T-helper 2 cell treated with Interferon-gamma antibody and Interleukin-4, amounts not matched to agents 100 ng/mL and 5 ng/mL, for 36 hours (primary cell): ENCODE results near the gene DSTN. TPM values are rescaled to one million over a fixed set of nuclear protein-coding genes. Genes with fewer than 3 reads are reported as not detected.
"Not testable (repeated sequence)": the region's sequence is repeated elsewhere in the genome, so short reads cannot be mapped to it uniquely, and the experiment has no call there.

ENCODE experiments used
- intact Hi-C: fragments of 100-400 bp; cut with micrococcal nuclease; formaldehyde crosslinking; loops from one replicate; pipeline ENCODE4 v1.15.1; 2023
- total RNA-seq: library from RNA; stranded (reverse); gene quantifications from 2 replicates; pipeline ENCODE4 v1.2.3, GENCODE V29; 2022

DSTN gene
- total RNA-seq, 1 donor from 2014 or later: 87.8 TPM

DNA sequence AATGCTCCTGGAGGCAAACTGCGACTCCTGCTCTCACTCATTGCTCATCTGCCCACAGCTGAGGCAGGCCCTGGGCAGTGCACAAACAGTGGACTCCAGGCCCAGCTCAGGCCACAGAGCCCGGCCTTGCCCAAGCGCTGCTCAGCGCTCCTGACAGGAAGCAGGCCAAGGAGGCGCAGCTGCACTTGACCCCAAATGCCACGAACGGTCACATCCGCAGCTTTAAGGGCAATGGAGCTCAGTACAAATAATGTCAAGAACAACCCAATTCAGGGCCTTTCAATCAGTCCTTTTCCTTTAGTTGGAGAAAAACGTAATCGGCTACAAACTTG is 78.4 kb downstream of the DSTN start:
- intact Hi-C loops: no loop called here

DNA sequence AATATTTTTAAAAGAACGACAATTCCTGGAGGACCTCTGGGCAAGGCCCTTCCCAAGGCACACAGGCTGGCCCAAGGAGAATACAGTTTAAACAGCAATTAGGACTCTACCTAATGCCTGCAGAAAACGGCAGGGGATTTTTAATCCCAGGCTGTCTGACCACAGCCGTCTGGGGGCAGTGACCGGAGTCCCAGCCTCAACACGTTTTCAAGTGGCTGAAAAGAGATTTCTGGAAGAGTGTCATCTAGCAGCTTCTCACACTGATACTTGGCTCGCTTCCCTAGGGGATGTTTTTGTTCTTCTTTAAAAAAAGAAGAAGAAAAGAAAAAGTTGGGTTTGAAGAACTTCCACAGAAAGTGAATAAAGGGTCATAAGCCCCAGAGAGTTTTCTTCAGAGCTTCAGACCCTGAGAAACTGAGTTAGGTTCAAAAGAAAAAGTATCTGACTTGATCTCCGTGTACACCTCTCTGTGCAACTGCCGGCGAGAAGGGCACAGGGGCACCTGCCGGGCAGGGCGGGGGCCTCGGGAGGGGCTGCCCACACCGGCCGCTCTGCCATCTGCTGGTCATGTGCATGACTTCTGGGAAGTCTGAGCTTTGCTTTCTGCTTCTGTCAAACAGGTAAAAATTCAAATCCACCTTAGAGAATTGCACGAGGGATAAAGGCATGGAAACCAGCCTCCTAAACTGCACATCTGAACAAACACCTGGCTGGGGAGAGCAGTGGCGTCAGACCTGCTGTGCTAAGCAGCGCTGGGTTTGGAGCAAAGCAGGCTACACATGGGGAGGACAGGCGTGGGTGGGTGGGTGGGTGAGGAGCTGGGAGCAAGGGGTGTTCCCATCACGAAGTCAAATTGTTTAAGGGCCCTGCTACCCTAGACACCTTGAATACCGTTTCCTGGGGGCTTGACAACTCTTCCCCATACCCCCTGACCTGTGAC is 79.2 kb downstream of the DSTN start:
- intact Hi-C loops: no loop called here

DNA sequence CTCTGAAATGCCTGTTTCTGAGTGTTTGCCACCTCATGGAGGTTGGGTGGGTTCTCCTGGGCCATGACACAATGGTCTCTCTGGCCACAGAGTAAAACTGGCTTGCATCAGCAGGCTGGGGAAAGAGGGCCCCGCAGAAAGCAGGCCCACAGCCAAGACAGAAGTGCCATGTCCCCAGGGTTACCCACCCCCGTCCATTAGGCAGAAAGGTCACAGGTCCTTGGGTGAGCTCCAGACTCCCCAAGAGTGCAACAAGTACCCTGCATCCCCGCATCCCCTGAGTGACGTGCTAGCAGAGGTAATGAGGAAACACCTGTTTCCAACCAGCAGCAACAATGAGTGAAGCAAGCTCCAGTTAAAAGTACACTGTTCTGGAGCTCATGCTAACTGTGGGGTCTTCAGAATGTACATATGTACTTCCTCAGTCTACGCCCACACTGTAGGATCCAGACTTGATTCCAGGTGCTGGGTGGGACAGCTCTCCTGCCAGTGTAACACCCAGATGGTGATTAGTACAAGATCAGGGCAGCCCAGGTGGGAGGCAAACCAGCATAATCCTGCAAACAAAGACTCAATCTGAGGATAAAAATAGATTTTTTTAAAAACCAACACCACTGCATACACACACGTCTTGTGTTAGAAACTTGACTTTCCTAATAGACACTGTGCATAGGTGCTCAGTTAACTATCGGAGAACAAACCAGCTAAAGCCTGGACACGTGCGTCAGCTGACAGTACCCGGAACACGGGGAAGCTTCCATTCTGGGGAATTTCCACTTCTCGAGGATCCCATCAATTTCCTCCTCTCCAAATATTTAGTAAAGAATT is 80.6 kb downstream of the DSTN start:
- intact Hi-C loops: no loop called here

DNA sequence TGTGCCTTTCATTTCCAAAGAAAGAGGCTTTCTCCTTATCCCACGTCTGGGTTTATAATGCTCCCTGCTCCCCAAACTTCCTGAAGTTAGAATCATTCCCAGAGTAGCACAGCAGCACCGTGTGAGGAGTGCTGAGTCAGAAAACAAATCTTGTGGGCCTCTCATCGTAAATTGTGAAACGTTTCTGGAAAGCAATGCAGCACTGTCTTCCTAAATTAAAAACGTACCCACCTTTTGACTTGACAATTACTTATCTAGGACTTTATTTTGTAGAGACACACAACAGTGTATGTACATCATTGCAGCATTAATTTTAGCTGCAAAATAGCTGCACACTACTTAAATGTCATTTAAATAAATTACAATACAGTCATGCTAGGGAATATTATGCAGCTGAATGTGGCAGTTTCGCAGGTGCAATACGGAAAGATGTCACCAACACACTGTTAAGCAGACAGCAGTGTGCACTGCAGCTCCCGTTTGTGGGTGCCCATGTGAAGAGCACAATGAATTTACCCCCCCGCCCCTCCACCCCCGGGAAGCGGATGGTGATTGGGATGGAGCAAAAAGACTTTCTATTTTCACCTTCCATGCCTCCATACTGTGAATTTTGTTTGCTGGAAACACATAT is 81.4 kb downstream of the DSTN start:
- intact Hi-C loops: no loop called here

DNA sequence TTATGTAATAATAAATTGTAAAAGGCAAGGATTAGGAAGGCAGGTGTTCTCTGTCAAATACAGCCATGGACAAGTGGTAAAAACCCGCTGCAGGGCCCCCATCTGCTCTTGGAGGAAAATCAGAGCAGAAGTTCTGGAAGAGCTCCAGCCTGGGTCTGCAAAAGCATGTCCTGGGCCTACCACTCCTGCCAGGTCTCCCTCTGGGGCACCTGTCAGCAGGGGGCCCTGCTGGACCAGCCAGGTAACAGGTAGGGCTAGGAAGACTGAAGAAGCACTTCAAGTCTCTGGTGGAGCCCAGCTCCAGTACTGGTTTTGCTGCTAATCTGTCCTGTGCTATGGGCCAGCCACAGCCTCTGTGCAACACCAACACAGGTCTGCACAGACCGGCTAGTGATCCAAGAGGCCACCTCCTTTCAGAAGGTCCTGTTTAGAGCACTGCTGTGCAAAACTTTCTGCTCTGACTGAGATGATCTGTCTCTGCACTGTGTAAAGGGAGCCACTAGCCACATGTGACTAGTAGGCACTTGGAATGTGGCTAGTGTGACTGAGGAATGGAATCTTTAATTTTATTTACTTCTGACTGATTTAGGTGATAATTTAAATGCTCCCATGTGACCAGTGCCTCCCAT is 82.0 kb downstream of the DSTN start:
- intact Hi-C loops: no loop called here

DNA sequence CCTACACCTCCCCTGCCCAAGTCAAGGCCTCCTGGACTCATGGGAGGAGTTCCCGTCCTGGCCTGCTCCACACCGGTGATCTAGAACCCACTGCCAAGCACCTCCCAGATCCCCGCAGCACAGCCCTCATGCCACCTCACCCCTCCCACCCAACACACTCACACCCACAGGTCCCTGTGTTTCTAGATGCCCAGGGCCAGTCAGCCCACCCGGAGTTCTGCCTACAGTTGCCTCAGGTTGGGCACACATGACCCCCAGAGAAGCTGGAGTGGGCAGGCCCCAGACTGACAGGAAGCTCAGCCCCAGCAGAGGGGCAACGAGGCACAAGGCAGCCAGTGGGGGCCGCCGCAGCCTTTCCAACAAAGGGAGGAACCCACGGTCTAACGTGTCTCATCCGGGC is 82.5 kb downstream of the DSTN start:
- intact Hi-C loops: no loop called here

DNA sequence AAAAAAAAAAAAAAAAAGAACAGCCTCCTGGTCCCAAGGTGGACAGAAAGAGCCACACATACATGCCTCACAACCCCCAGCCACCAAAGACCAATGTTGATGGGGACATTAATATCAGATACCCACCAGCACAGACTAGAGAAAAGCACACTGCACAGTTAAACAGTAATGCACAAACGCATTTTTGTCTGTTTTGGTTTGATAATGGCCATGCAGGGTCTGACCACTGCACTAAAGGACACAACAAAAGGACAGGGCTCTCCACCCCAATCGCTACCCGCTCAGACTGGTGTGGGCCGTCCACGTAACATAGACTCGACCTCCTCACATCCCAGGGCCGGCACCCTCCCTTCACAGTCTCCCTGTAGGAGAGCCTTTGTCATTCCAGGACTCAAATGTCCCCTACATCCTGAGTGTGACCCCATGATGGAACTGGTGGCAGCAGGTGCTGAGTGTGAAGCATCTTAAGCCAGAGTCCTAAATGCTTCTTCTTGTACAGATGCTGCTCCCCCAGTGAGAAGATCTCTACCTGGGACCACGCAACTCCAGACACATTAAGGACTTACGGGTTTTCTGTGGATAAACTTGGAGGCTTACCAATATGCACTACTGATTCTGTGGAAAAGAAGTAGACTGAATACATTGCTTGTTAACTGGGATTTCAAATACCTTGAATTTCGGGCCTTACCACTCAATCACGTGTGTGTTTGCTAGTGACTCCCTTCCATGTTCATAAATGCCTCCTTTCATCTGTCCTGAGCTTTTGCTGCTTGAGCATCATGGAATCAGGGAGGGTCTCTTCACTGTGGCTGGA is 84.2 kb downstream of the DSTN start:
- intact Hi-C loops: no loop called here

DNA sequence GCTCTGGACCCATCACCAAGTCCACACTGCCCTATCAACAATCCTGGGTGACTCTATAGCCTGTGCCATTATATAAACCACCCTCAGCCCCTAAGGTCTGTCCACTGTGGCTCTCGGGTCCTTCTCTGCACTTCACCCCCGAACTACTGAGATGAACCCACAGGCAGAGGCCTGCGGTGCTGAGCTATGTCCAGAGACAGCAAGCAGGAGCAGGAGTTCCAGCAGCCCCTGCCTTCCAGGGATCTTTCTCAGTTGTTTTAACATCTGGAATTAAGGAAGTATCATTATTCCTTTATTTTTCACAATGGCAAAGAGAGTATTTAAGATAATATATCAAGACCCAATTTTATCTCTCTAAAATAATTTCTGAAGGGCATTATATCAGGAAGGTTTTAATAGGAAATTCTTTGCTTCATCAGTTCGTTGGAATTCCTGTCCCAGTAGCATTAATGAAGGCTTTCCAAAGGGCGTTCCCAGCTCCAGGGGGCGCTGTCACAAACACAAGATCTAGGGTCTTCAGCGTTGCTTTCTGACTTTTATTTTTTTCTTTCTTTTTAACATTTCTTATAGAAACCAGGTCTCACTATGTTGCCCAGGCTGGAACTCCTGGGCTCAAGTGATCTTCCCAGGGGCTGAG is 84.9 kb downstream of the DSTN start:
- intact Hi-C loops: no loop called here

DNA sequence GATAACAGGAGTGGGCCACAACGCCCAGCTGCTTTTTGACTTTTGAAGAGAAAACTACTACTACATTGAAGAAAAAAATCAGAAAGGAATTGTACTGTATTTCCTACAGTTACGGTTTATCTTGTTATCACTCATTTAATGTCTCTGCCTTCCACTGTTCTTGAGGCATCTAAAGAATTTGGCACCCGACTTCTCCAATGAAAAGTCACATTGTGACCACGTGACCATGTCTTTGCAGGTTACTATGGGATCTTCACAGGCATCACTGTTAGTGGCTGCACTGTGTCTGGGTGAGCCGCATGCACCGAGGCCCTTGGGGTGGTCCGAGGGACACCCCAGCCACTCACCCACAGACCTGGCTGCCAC is 85.4 kb downstream of the DSTN start:
- intact Hi-C loops: no loop called here

DNA sequence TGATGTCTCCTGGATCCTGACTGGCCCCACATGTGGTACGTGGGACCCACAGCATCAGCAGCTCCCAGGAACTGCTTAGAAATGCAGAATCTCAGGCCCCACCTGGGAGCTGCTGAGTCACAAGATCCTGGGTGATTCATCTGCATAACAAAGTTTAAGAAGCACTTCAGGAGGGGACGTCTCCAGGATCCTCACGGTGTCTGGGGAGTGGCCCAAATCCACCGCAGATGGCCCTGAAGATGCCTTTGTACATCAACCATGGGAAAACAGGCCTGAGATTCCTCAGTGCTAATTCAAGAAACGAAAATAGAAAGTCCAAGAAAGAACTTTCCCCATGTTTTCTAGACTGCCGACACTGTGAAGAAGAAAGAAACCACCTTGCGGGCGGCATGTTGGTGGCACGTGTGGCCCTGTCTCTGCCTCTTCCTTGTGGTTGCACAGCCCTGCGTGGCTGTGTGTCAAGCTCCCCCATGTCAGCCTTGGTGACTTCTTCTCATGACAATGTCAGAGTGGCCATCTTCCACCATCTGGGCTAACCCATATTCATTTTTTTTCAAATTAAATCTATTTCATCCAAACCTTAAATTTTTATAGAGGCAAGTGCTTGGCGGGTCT is 86.1 kb downstream of the DSTN start:
- intact Hi-C loops: no loop called here

DNA sequence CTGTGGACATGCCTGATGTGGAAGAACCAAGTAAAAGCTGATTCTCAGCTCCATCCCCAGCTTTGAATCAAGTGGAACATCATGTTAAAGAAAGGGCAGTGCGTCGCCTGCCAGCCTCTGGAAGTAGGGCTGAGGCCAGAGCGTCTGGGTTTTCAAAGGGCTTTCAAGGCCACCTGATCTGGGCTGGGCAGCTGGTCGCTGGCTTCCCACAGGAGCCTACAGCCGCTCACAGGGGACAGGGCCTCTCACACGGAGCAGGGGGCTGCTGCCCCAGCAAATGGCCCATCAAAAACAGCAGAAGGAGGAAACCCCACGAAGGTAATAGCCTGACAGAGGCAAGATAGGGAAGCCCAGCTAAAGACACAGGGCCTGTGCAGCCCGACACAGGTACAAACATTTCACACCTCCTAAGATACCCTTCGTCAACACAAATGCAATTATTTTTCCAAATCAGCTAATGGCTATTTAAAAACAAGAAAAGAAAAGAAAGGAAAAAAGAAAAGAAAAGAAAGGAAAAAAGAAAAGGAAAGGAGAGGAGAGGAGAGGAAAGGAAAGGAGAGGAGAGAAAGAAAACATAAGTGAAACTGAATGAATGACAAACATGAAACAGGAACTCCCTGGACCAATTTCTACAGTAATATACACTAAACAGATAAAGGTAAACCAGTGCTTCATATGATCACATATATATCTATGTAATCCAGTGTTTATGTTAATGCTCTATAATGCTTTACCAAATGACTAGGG is 87.4 kb downstream of the DSTN start:
- intact Hi-C loops: no loop called here

DNA sequence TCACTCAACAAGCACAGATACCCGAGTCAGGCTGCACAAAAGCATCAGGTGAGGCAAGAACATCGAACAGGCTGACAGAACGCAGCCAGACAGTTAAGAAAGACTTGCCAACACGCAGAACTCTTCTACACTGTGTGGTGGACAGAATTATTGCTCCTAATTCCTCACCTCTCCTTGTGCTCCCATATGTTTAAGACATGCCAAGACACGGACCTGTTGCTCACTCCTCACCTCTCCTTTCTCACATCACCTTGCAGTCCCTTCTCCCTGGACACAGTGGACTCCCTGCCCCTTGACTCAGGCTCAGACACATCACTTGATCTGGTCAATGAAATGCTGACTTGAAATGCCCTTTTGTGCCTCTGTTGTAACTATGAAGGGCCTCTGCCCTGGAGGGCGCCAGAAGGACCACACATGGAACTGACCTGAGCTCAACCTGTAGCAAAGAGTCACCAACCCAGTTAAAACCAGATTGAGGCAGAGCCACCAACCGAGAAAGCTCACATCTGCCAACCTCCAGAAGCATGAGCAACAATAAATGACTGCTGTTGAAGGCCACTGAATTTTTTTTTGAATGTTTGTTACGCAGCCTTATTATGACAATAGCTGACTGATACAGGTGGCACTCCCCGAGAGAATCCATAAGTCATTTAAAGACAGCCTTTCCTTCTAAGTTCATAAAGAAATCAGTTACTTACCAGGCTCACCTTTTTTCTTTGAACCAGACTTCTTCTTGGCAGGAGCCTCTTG is 88.2 kb downstream of the DSTN start:
- intact Hi-C loops: no loop called here

DNA sequence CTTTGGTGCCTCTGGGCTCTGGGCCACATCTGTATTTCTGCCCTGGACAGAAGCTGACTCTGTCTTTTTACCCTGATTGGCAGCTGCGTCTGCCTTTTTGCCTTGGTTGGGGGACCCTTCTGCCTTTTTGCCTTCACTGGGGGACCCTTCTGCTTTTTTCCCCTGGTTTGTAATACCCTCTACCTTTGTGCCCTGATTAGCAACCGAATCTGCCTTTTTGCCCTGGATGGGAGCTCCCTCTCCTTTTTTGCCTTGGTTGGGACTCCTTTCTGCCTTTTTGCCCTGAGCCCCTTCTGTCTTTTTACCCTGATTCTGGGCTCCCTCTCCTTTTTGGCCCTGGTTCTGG is 88.7 kb downstream of the DSTN start:
- intact Hi-C loops: no loop called here

DNA sequence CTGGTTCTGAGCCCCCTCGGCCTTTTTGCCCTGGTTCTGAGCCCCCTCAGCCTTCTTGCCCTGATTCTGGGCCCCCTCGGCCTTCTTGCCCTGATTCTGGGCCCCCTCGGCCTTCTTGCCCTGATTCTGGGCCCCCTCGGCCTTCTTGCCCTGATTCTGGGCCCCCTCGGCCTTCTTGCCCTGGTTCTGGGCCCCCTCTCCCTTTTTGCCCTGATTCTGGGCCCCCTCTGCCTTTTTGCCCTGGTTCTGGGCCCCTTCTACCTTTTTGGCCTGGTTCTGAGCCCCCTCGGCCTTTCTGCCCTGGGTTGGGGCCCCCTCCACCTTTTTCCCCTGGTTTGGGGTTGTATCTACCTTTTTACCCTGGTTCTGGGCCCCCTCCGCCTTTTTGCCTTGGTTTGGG is 89.5 kb downstream of the DSTN start:
- intact Hi-C loops: not testable (repeated sequence)
